GM13976 (cell line): ENCODE results near the gene MSI1.

ENCODE experiments used
- DNase-seq: peaks from one replicate; pipeline ENCODE4 v3.0.0; 2012; ENCODE audit warnings: low spot score
- CTCF ChIP-seq: IDR thresholded peaks from 2 replicates; pipeline ENCODE4 v1.5.1; 2012; ENCODE audit warnings: borderline replicate concordance, mild to moderate bottlenecking; ENCODE audit not compliant: insufficient read depth; ENCODE audit errors: extremely low read depth, missing control alignments, control extremely low read depth
- in situ Hi-C: fragments of 300-500 bp; cut with MboI; formaldehyde crosslinking; loops from one replicate; pipeline ENCODE4 v1.12.0; 2022; ENCODE audit warnings: low sequenced_read_pairs, mixed read lengths, inconsistent platforms; ENCODE audit not compliant: unreplicated experiment

The MSI1 gene

DNA sequence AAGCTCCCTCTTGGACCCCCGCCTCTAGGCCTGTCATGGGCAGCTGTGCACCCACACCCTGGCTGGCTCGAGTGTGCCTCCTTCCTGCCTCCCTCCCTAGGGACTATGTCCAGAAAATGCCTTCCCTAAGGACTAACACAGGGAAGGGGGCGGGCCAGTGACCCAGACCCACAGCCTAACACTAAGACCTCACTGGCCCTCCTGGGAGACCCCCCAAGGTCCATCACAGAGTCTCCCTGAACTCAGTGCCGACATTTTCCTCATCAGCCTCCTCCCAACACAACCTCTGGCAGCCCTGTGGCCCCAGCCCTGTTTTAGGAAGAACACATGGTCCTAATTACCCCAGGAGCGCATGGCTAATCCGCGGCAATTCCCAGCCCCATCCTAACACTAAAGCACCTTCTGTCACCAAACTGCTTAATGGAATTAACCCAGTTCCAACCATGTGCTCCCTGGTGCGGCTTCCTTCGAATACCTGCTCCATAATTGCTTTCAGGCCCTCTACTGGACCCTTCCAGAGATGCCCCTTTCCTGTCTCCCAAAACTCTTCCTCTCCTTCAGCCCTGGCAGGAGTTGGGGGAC lies 5.6 kb downstream of the MSI1 start:
- in situ Hi-C loops, result no loop called here
- TF ChIP-seq CTCF, result no peak
- no peak for DNase-seq

DNA sequence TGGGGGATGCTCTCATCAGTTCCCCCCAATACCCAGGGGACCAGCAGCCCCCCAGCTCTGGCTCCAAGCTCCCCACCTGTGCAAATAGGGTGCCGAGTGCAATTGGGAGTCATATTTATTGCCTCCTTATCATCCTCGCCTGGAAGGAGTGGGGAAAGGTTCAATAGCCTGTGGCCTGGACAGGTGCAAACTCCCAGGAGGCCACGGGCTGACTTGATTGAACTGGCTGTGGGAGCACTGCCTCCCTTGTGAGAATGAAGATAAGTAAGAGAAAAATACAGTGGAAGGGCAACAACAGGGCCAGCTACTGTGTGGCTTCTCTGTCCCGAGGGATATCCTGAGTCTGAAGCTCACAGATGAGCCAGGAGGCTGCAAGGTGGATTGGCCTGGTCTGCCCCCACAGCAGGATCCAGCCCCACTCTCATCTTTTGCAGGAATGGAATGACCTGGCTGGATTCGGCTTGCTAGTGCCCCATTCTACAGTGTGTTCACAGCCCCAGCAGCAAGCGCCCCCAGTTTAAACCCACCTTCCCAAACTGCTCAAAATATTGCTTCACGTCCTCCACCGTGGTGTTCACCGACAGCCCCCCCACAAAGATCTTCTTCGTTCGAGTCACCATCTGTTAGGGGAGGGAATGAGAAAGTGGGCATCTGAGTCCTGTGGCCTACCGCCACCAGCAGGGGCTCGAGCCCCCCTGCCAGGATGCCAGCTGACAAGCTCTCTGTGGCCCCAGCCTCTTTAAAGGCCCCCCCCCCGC lies 6.3 kb downstream of the MSI1 start:
- in situ Hi-C loops, result no loop called here
- DNase-seq, result no peak
- no peak for TF ChIP-seq CTCF

DNA sequence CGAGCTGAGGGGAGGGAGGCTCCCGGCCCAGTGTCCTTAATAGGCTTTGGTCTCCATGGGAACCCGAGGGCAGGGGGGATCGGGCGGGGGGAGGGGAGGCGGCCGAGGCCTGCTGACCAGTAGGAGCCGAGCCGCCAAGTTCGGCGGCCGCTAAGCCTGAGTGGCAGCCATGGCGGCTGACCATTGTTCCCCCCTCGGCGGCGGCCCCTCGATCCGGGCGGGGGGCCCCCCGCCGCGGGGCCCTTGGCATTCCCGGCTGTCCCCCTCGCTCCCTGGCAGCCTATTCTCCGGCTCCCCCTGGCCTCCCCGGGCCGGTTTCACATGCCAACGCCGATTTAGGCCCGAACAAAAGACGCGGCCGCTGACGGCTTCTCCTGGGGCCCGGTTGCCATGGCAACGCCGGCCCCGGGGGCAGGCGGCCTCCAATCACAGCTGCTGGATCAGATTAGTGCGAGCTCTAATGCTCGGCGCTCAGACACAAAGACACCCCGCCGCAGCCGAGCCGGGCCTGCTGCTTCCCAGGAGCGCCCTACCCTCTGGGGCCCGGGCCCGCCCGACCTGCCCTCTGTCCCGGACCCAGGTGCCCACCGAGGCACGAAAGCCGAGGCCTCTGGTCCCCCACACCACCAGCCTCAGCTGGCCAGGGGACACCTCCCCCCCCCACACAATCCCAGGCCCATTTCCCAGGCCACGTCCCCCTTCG lies 7.3 kb downstream of the MSI1 start:
- peak; percentile 85 for DNase-seq
- in situ Hi-C loops, result no loop called here
- no peak for TF ChIP-seq CTCF

DNA sequence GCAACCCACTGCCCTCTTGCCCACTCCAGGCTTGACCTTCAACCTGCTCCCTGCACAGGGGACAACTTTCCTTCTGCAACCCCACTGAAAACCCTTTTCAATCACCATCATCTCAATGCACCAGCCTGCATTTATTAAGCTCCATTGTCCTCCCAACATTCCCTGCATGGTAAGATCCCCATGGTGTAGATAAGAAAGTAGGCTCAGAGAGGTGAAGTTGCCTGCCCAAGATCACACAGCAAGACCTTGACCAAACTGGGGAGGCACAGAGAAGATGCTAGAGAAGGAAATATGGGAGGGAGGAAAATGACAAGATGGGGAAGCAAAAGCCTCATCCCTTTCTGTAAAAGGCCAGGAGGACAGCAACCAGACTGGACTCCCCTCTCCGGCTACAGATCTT lies 9.8 kb downstream of the MSI1 start:
- no peak for DNase-seq
- no peak for TF ChIP-seq CTCF
- in situ Hi-C loops, result no loop called here

- DNase-seq, result no peak
Measured at GRCh38 chr12:120358412-120359100, 10.4 kb downstream of the MSI1 start.

More at GRCh38 chr12:120358412-120359100, 10.4 kb downstream of the MSI1 start:
- in situ Hi-C loops, result no loop called here
- no peak for TF ChIP-seq CTCF
